SJCRH30 (cell line): ENCODE results near the gene SCN7A. TPM values are rescaled to one million over a fixed set of nuclear protein-coding genes. Genes with fewer than 3 reads are reported as not detected.
"Not testable (repeated sequence)": the region's sequence is repeated elsewhere in the genome, so short reads cannot be mapped to it uniquely, and the experiment has no call there.

Experiments used
- DNase-seq, 2 experiments: peaks; one replicate each; pipeline ENCODE4 v3.0.0-alpha.2; 2015 to 2020
- H3K27ac ChIP-seq: fragments of 250-450 bp; sonication (Bioruptor Pico); 2 replicates; pipeline ENCODE4 v1.5.1; 2020; ENCODE audit warnings: mild to moderate bottlenecking, moderate library complexity
- H3K27me3 ChIP-seq: fragments of 250-450 bp; sonication (Bioruptor Pico); 2 replicates; pipeline ENCODE4 v1.5.1; 2020; ENCODE audit warnings: mild to moderate bottlenecking, moderate library complexity
- H3K36me3 ChIP-seq: fragments of 250-450 bp; sonication (Bioruptor Pico); 2 replicates; pipeline ENCODE4 v1.5.1; 2020; ENCODE audit warnings: mild to moderate bottlenecking, moderate library complexity
- H3K4me1 ChIP-seq: fragments of 250-450 bp; sonication (Bioruptor Pico); 2 replicates; pipeline ENCODE4 v1.5.1; 2020; ENCODE audit warnings: mild to moderate bottlenecking, moderate library complexity
- H3K4me3 ChIP-seq: fragments of 250-450 bp; sonication (Bioruptor Pico); 2 replicates; pipeline ENCODE4 v1.5.1; 2020; ENCODE audit warnings: mild to moderate bottlenecking, moderate library complexity
- H3K9me3 ChIP-seq: fragments of 250-450 bp; sonication (Bioruptor Pico); replicated peaks from 2 replicates; pipeline ENCODE4 v1.5.1; 2020; ENCODE audit warnings: mild to moderate bottlenecking, moderate library complexity
- total RNA-seq: library from RNA; depleted of rRNA; stranded (reverse); fragments of >200 nt; shearing (Covaris generic); gene quantifications from 2 replicates; pipeline ENCODE4 v1.2.3, GENCODE V29; 2014

The SCN7A gene
- total RNA-seq, 1 experiment from 2014 or later = 0.18 TPM

- DNase-seq = no peak
- no peak overlapping the region for H3K27ac ChIP-seq
- no peaks in the 10 kb centered on the region for H3K36me3 ChIP-seq
- H3K27me3 ChIP-seq = no peaks in the 10 kb centered on the region
- no peaks in the 10 kb centered on the region for H3K9me3 ChIP-seq
- no peaks in the 10 kb centered on the region for H3K4me1 ChIP-seq
- no peak overlapping the region for H3K4me3 ChIP-seq
These were observed 21.7 kb downstream of the SCN7A start for GRCh38 chr2:166472332-166472731.

GRCh38 chr2:166468124-166469024, 25.7 kb downstream of the SCN7A start:
- no peak overlapping the region for H3K27ac ChIP-seq
- no peaks in the 10 kb centered on the region for H3K9me3 ChIP-seq
- peak in 1 of 2 experiments; percentile 12 for DNase-seq
- no peaks in the 10 kb centered on the region for H3K36me3 ChIP-seq
- no peaks in the 10 kb centered on the region for H3K27me3 ChIP-seq
- H3K4me1 ChIP-seq = no peaks in the 10 kb centered on the region
- no peak overlapping the region for H3K4me3 ChIP-seq

GRCh38 chr2:166464187-166464586, 29.9 kb downstream of the SCN7A start:
- H3K9me3 ChIP-seq = no peaks in the 10 kb centered on the region
- no peaks in the 10 kb centered on the region for H3K4me1 ChIP-seq
- no peaks in the 10 kb centered on the region for H3K36me3 ChIP-seq
- no peak overlapping the region for H3K4me3 ChIP-seq
- no peak for DNase-seq
- H3K27me3 ChIP-seq = no peaks in the 10 kb centered on the region
- no peak overlapping the region for H3K27ac ChIP-seq

GRCh38 chr2:166463640-166464039, 30.4 kb downstream of the SCN7A start:
- no peak overlapping the region for H3K4me3 ChIP-seq
- no peaks in the 10 kb centered on the region for H3K27me3 ChIP-seq
- H3K27ac ChIP-seq = no peak overlapping the region
- H3K36me3 ChIP-seq = no peaks in the 10 kb centered on the region
- DNase-seq = no peak
- H3K9me3 ChIP-seq = no peaks in the 10 kb centered on the region
- no peaks in the 10 kb centered on the region for H3K4me1 ChIP-seq

- H3K27me3 ChIP-seq = no peaks in the 10 kb centered on the region
- H3K4me1 ChIP-seq = no peaks in the 10 kb centered on the region
These were observed 35.4 kb downstream of the SCN7A start for GRCh38 chr2:166458674-166459073.

GRCh38 chr2:166455823-166456222, 38.2 kb downstream of the SCN7A start:
- not testable (repeated sequence) for H3K36me3 ChIP-seq, H3K4me3 ChIP-seq, DNase-seq, H3K4me1 ChIP-seq, H3K27ac ChIP-seq, H3K27me3 ChIP-seq, H3K9me3 ChIP-seq

More at GRCh38 chr2:166458674-166459073, 35.4 kb downstream of the SCN7A start:
- no peak overlapping the region for H3K4me3 ChIP-seq
- no peak overlapping the region for H3K27ac ChIP-seq
- no peaks in the 10 kb centered on the region for H3K9me3 ChIP-seq
- no peaks in the 10 kb centered on the region for H3K36me3 ChIP-seq
- DNase-seq = no peak

GRCh38 chr2:166454006-166454595, 39.9 kb downstream of the SCN7A start:
- no peaks in the 10 kb centered on the region for H3K4me1 ChIP-seq
- DNase-seq = no peak

GRCh38 chr2:166451468-166451867, 42.6 kb downstream of the SCN7A start:
- H3K9me3 ChIP-seq = no peaks in the 10 kb centered on the region
- no peak for DNase-seq
- H3K27ac ChIP-seq = no peak overlapping the region
- H3K4me3 ChIP-seq = no peak overlapping the region
- H3K4me1 ChIP-seq = no peaks in the 10 kb centered on the region
- no peaks in the 10 kb centered on the region for H3K27me3 ChIP-seq
- H3K36me3 ChIP-seq = no peaks in the 10 kb centered on the region

More at GRCh38 chr2:166454006-166454595, 39.9 kb downstream of the SCN7A start:
- H3K9me3 ChIP-seq = no peaks in the 10 kb centered on the region
- H3K27me3 ChIP-seq = no peaks in the 10 kb centered on the region
- H3K4me3 ChIP-seq = no peak overlapping the region
- no peaks in the 10 kb centered on the region for H3K36me3 ChIP-seq
- no peak overlapping the region for H3K27ac ChIP-seq

- H3K4me3 ChIP-seq = no peak overlapping the region
- no peaks in the 10 kb centered on the region for H3K9me3 ChIP-seq
- no peak for DNase-seq
- no peak overlapping the region for H3K27ac ChIP-seq
- H3K27me3 ChIP-seq = no peaks in the 10 kb centered on the region
- H3K36me3 ChIP-seq = no peaks in the 10 kb centered on the region
- no peaks in the 10 kb centered on the region for H3K4me1 ChIP-seq
These were observed 44.6 kb downstream of the SCN7A start for GRCh38 chr2:166449439-166449838.

- Histone ChIP-seq H3K9me3 (no peaks in the 10 kb centered on the region), H3K27ac (no peak overlapping the region), H3K27me3 (no peaks in the 10 kb centered on the region), H3K4me1 (no peaks in the 10 kb centered on the region), H3K4me3 (no peak overlapping the region), H3K36me3 (no peaks in the 10 kb centered on the region)
- no peak for DNase-seq
These were observed 45.9 kb downstream of the SCN7A start for GRCh38 chr2:166448106-166448505.

GRCh38 chr2:166444306-166444705, 49.7 kb downstream of the SCN7A start:
- Histone ChIP-seq H3K36me3 (no peaks in the 10 kb centered on the region), H3K27me3 (no peaks in the 10 kb centered on the region), H3K4me1 (no peaks in the 10 kb centered on the region), H3K4me3 (no peak overlapping the region), H3K27ac (no peak overlapping the region), H3K9me3 (no peaks in the 10 kb centered on the region)
- no peak for DNase-seq

GRCh38 chr2:166440313-166440712, 53.7 kb downstream of the SCN7A start:
- H3K4me1 ChIP-seq = no peaks in the 10 kb centered on the region
- no peak for DNase-seq
- H3K27ac ChIP-seq = no peak overlapping the region
- no peak overlapping the region for H3K4me3 ChIP-seq
- no peaks in the 10 kb centered on the region for H3K9me3 ChIP-seq
- no peaks in the 10 kb centered on the region for H3K36me3 ChIP-seq
- no peaks in the 10 kb centered on the region for H3K27me3 ChIP-seq

- Histone ChIP-seq H3K36me3 (no peaks in the 10 kb centered on the region), H3K27ac (no peak overlapping the region), H3K9me3 (no peaks in the 10 kb centered on the region), H3K4me3 (no peak overlapping the region), H3K27me3 (no peaks in the 10 kb centered on the region), H3K4me1 (no peaks in the 10 kb centered on the region)
- DNase-seq = no peak
These were observed 55.0 kb downstream of the SCN7A start for GRCh38 chr2:166439078-166439477.

GRCh38 chr2:166436976-166437375, 57.1 kb downstream of the SCN7A start:
- H3K4me3 ChIP-seq = no peak overlapping the region
- H3K27me3 ChIP-seq = no peaks in the 10 kb centered on the region

GRCh38 chr2:166436189-166436588, 57.9 kb downstream of the SCN7A start:
- Histone ChIP-seq H3K4me1 (no peaks in the 10 kb centered on the region), H3K27ac (no peak overlapping the region), H3K9me3 (no peaks in the 10 kb centered on the region), H3K4me3 (no peak overlapping the region), H3K36me3 (no peaks in the 10 kb centered on the region), H3K27me3 (no peaks in the 10 kb centered on the region)
- no peak for DNase-seq

More at GRCh38 chr2:166436976-166437375, 57.1 kb downstream of the SCN7A start:
- Histone ChIP-seq H3K9me3 (no peaks in the 10 kb centered on the region), H3K36me3 (no peaks in the 10 kb centered on the region), H3K27ac (no peak overlapping the region), H3K4me1 (no peaks in the 10 kb centered on the region)
- DNase-seq = no peak
